Left kidney (tissue), 1 donor: Measurements from ENCODE around the gene SLC4A11. TPM values are rescaled to one million over a fixed set of nuclear protein-coding genes. Genes with fewer than 3 reads are reported as not detected.

ENCODE experiments used
- polyA plus RNA-seq: library from polyadenylated mRNA; unstranded; fragments of 120-200 nt; gene quantifications from one replicate; pipeline ENCODE4 v1.2.1, GENCODE V29; 2013; ENCODE audit not compliant: insufficient read length

Gene SLC4A11
- polyA plus RNA-seq, 1 donor = 2.3 TPM

Other genes starting within 250 kb of the SLC4A11 start
- gene GNRH2, start 195.6 kb downstream of the SLC4A11 start, polyA plus RNA-seq = 0.73 TPM
- 48.0 TPM for gene MRPS26, start 193.1 kb downstream of the SLC4A11 start, polyA plus RNA-seq
- gene OXT, start 167.6 kb downstream of the SLC4A11 start, polyA plus RNA-seq = 0.60 TPM
- gene AVP, start 154.5 kb downstream of the SLC4A11 start, polyA plus RNA-seq = 0.28 TPM
- gene FASTKD5, start 79.3 kb downstream of the SLC4A11 start, polyA plus RNA-seq = 20.4 TPM
- gene UBOX5, start 79.3 kb downstream of the SLC4A11 start, polyA plus RNA-seq = 9.9 TPM
- gene LZTS3, start 65.6 kb downstream of the SLC4A11 start, polyA plus RNA-seq = 13.7 TPM
- 49.1 TPM for gene DDRGK1, start 34.5 kb downstream of the SLC4A11 start, polyA plus RNA-seq
- gene ITPA, start 29.7 kb downstream of the SLC4A11 start, polyA plus RNA-seq = 53.1 TPM
- gene DNAAF9, start 168.5 kb upstream of the SLC4A11 start, polyA plus RNA-seq = 35.6 TPM
- gene ATRN, start 231.8 kb upstream of the SLC4A11 start, polyA plus RNA-seq = 59.3 TPM